Adrenal gland (tissue), 12 donors: ENCODE measurements around the gene SMG9. TPM values are rescaled to one million over a fixed set of nuclear protein-coding genes. Genes with fewer than 3 reads are reported as not detected.

Experiments
- DNase-seq, 7 donors: peaks; one replicate each; pipeline ENCODE4 v3.0.0-alpha.2; 2019 to 2020
- H3K27ac ChIP-seq, 5 donors: fragments of 200-600 bp; sonication (generic) in 4 of 5; 1 replicate in 3 of 5; 2 replicates in 2 of 5; pipeline versions ENCODE4 v1.5.1 to v1.8.0; 2016 to 2020; ENCODE audit warnings: mild to moderate bottlenecking in 1 of 5
- H3K27me3 ChIP-seq: fragments of 200-600 bp; 2 replicates; pipeline ENCODE4 v1.8.0; 2021
- H3K36me3 ChIP-seq, 2 donors: fragments of 200-600 bp; replicated peaks in 1 of 2; 1 replicate in 1 of 2; 2 replicates in 1 of 2; pipeline versions ENCODE4 v1.5.1 to v1.8.0; 2018 to 2022
- H3K4me1 ChIP-seq, 2 donors: fragments of 200-600 bp; replicated peaks in 1 of 2; 1 replicate in 1 of 2; 2 replicates in 1 of 2; pipeline versions ENCODE4 v1.5.1 to v1.8.0; 2018 to 2021
- H3K4me3 ChIP-seq, 4 donors: fragments of 200-600 bp; sonication (generic) in 3 of 4; one replicate each; pipeline ENCODE4 v1.5.1; 2016 to 2018
- H3K9me3 ChIP-seq, 3 donors: fragments of 200-600 bp; sonication (generic) in 1 of 3; replicated peaks in 1 of 3; 1 replicate in 2 of 3; 2 replicates in 1 of 3; pipeline versions ENCODE4 v1.5.1 to v1.8.0; 2016 to 2021
- CTCF ChIP-seq, 6 experiments: fragments of 450-650 bp in 4 of 6; fragments of 200-600 bp in 2 of 6; sonication (generic) in 1 of 6; IDR thresholded peaks; 1 replicate in 5 of 6; 2 replicates in 1 of 6; pipeline versions ENCODE4 v1.5.1 to v1.8.0; 2016 to 2021; ENCODE audit warnings: antibody characterized with exemption in 6 of 6, mild to moderate bottlenecking in 2 of 6, moderate library complexity in 1 of 6
- POLR2A ChIP-seq, 2 donors: fragments of 450-650 bp; IDR thresholded peaks; one replicate each; pipeline ENCODE4 v1.6.1; 2017; ENCODE audit warnings: antibody characterized with exemption in 2 of 2, mild to moderate bottlenecking in 2 of 2, moderate library complexity in 1 of 2
- WGBS, 4 donors: extraction: QIAGEN DNeasy Blood & Tissue Kit in 2 of 4; methylation state at CpG; one replicate each; pipeline versions ENCODE4 v1.1.5 to v1.1.7; 2013 to 2017; 5-methylcytosine and 5-hydroxymethylcytosine counted together
- intact Hi-C, 2 donors: fragments of 100-400 bp; cut with DNase I; formaldehyde crosslinking; loops; one replicate each; pipeline versions ENCODE4 v1.14.1 to v1.15.0; 2022 to 2023
- polyA plus RNA-seq, 3 donors: library from polyadenylated mRNA; stranded (reverse); fragments of 200-250 nt in 2 of 3; fragments of 350-450 nt in 1 of 3; fragmentation: Illumina TruSeq in 1 of 3; extraction: RNeasy Lipid Tissue Mini Kit (QIAGEN cat#74804) in 1 of 3; gene quantifications; one replicate each; pipeline ENCODE4 v1.2.3, GENCODE V29; 2013 to 2014
- total RNA-seq, 9 donors: library from RNA; depleted of rRNA in 4 of 9; stranded (reverse); fragments of >200 nt in 4 of 9; fragments of 120-200 nt in 1 of 9; fragmentation: NEBNext Ultra II Directional in 1 of 9; extraction: Animal tissue kit (Norgen Biotek cat#: 25700) in 1 of 9; gene quantifications; one replicate each; pipeline versions ENCODE4 v1.1.0 to v1.2.4, GENCODE V29; 2013 to 2023
- donor health status: healthy with polysubstance abuse.
- donor health status: Bipolar disorder and iron deficiency.
- donor health status: DM: yes; HTN: yes; CAD: no.
- donor health status: DM: no; HTN: no; CAD: no.
- donor health status: DM: no; HTN: no; CAD: no.
- donor health status: DM: yes; HTN: yes; CAD: no.

Gene SMG9
- total and polyA plus RNA-seq, 12 donors = 19.4 to 63.2 (median 42.8) TPM

GRCh38 chr19:43681821-43682220 lies 72.9 kb downstream of the SMG9 start:
- no peaks in the 10 kb centered on the region for H3K36me3 ChIP-seq

GRCh38 chr19:43678512-43679261 lies 76.1 kb downstream of the SMG9 start:
- Histone ChIP-seq H3K27ac (no peak overlapping the region), H3K9me3 (no peaks in the 10 kb centered on the region), H3K27me3 (no peaks in the 10 kb centered on the region), H3K4me1 (no peaks in the 10 kb centered on the region), H3K36me3 (no peaks in the 10 kb centered on the region), H3K4me3 (no peak overlapping the region)
- TF ChIP-seq CTCF (IDR thresholded peaks at IDR 0.05) (no peak), POLR2A (IDR thresholded peaks at IDR 0.05) (no peak)
- DNase-seq = no peak
- 90 to 95% (median 93%) methylated on average over 11 of the region's 11 CpGs for WGBS, 4 donors
- intact Hi-C loops = no loop called here

More at GRCh38 chr19:43681821-43682220, 72.9 kb downstream of the SMG9 start:
- Histone ChIP-seq H3K27me3 (no peaks in the 10 kb centered on the region), H3K9me3 (no peaks in the 10 kb centered on the region), H3K27ac (no peak overlapping the region), H3K4me3 (no peak overlapping the region), H3K4me1 (no peaks in the 10 kb centered on the region)
- intact Hi-C loops = no loop called here
- no peak for DNase-seq
- 62 to 72% (median 67%) methylated on average over 5 of the region's 5 CpGs for WGBS, 4 donors
- TF ChIP-seq POLR2A (IDR thresholded peaks at IDR 0.05) (no peak), CTCF (IDR thresholded peaks at IDR 0.05) (no peak)

Other genes starting within 250 kb of the SMG9 start
- gene ETHE1, start 227.8 kb downstream of the SMG9 start, total RNA-seq = 10 to 100 TPM; 15.9 to 78.7 (median 36.5) TPM
- gene ETHE1, start 227.8 kb downstream of the SMG9 start, polyA plus RNA-seq = 10 to 100 TPM; 18.2 to 20.0 (median 18.4) TPM
- gene ZNF575, start 221.8 kb downstream of the SMG9 start, total RNA-seq = 1 to 10 TPM in 3 of 9 donors, under 1 TPM in 4, not detected in 2; 0.22 to 2.9 (median 0.42) TPM
- 1 to 10 TPM in 2 of 3 donors, under 1 TPM in 1; 0.53 to 2.2 (median 1.2) TPM for gene ZNF575, start 221.8 kb downstream of the SMG9 start, polyA plus RNA-seq
- gene XRCC1, start 179.4 kb downstream of the SMG9 start, total RNA-seq = 10 to 100 TPM; 16.6 to 32.2 (median 28.7) TPM
- gene XRCC1, start 179.4 kb downstream of the SMG9 start, polyA plus RNA-seq = 10 to 100 TPM; 15.7 to 37.2 (median 31.1) TPM
- 10 to 100 TPM in 1 of 9 donors, 1 to 10 TPM in 6, under 1 TPM in 1, not detected in 1; 0.61 to 11.0 (median 3.0) TPM for gene PINLYP, start 179.2 kb downstream of the SMG9 start, total RNA-seq
- gene PINLYP, start 179.2 kb downstream of the SMG9 start, polyA plus RNA-seq = 10 to 100 TPM in 2 of 3 donors, 1 to 10 TPM in 1; 4.3 to 16.0 (median 12.4) TPM
- 10 to 100 TPM; 14.0 to 57.9 (median 23.8) TPM for gene IRGQ, start 158.8 kb downstream of the SMG9 start, total RNA-seq
- 10 to 100 TPM in 1 of 3 donors, 1 to 10 TPM in 2; 7.0 to 12.8 (median 7.4) TPM for gene IRGQ, start 158.8 kb downstream of the SMG9 start, polyA plus RNA-seq
- 100 to 1,000 TPM in 1 of 9 donors, 10 to 100 TPM in 8; 15.2 to 114 (median 25.5) TPM for gene ZNF576, start 158.4 kb downstream of the SMG9 start, total RNA-seq
- gene ZNF576, start 158.4 kb downstream of the SMG9 start, polyA plus RNA-seq = 10 to 100 TPM in 2 of 3 donors, 1 to 10 TPM in 1; 9.8 to 13.7 (median 10.8) TPM
- gene SRRM5, start 142.9 kb downstream of the SMG9 start, total RNA-seq = under 1 TPM in 6 of 9 donors, not detected in 3; 0.15 to 0.43 (median 0.18) TPM
- gene SRRM5, start 142.9 kb downstream of the SMG9 start, polyA plus RNA-seq = 1 to 10 TPM in 2 of 3 donors, under 1 TPM in 1; 0.53 to 4.7 (median 1.2) TPM
- gene ZNF428, start 135.3 kb downstream of the SMG9 start, total RNA-seq = 10 to 100 TPM; 34.9 to 71.2 (median 57.9) TPM
- 100 to 1,000 TPM in 2 of 3 donors, 10 to 100 TPM in 1; 10.3 to 214 (median 148) TPM for gene ZNF428, start 135.3 kb downstream of the SMG9 start, polyA plus RNA-seq
- gene CADM4, start 115.1 kb downstream of the SMG9 start, total RNA-seq = 10 to 100 TPM; 16.6 to 53.9 (median 38.6) TPM
- 10 to 100 TPM; 21.7 to 92.7 (median 41.4) TPM for gene CADM4, start 115.1 kb downstream of the SMG9 start, polyA plus RNA-seq
- 10 to 100 TPM in 6 of 9 donors, 1 to 10 TPM in 3; 4.5 to 25.9 (median 12.1) TPM for gene PLAUR, start 84.8 kb downstream of the SMG9 start, total RNA-seq
- 10 to 100 TPM in 2 of 3 donors, 1 to 10 TPM in 1; 6.3 to 16.3 (median 14.5) TPM for gene PLAUR, start 84.8 kb downstream of the SMG9 start, polyA plus RNA-seq
- gene IRGC, start 38.9 kb downstream of the SMG9 start, total RNA-seq = not detected
- gene IRGC, start 38.9 kb downstream of the SMG9 start, polyA plus RNA-seq = not detected
- 1 to 10 TPM in 3 of 9 donors, under 1 TPM in 6; 0.22 to 2.9 (median 0.52) TPM for gene KCNN4, start 26.0 kb upstream of the SMG9 start, total RNA-seq
- 10 to 100 TPM in 1 of 3 donors, 1 to 10 TPM in 1, under 1 TPM in 1; 0.48 to 13.0 (median 3.2) TPM for gene KCNN4, start 26.0 kb upstream of the SMG9 start, polyA plus RNA-seq
- gene LYPD5, start 47.5 kb upstream of the SMG9 start, total RNA-seq = 1 to 10 TPM in 5 of 9 donors, under 1 TPM in 3, not detected in 1; 0.35 to 3.0 (median 1.2) TPM
- under 1 TPM; 0.32 to 0.55 (median 0.40) TPM for gene LYPD5, start 47.5 kb upstream of the SMG9 start, polyA plus RNA-seq
- 10 to 100 TPM in 4 of 9 donors, 1 to 10 TPM in 5; 2.8 to 24.1 (median 8.2) TPM for gene ZNF283, start 72.4 kb upstream of the SMG9 start, total RNA-seq
- 1 to 10 TPM; 2.4 to 5.5 (median 5.0) TPM for gene ZNF283, start 72.4 kb upstream of the SMG9 start, polyA plus RNA-seq
- gene ZNF404, start 129.0 kb upstream of the SMG9 start, total RNA-seq = 1 to 10 TPM in 7 of 9 donors, under 1 TPM in 1, not detected in 1; 0.55 to 6.5 (median 2.3) TPM
- gene ZNF404, start 129.0 kb upstream of the SMG9 start, polyA plus RNA-seq = 10 to 100 TPM in 1 of 3 donors, 1 to 10 TPM in 2; 2.1 to 31.4 (median 7.0) TPM
- 10 to 100 TPM; 12.7 to 22.4 (median 17.0) TPM for gene ZNF45, start 180.3 kb upstream of the SMG9 start, total RNA-seq
- 10 to 100 TPM in 1 of 3 donors, 1 to 10 TPM in 2; 5.8 to 16.0 (median 6.5) TPM for gene ZNF45, start 180.3 kb upstream of the SMG9 start, polyA plus RNA-seq
- 10 to 100 TPM in 4 of 9 donors, 1 to 10 TPM in 5; 3.8 to 12.8 (median 9.2) TPM for gene ZNF221, start 196.3 kb upstream of the SMG9 start, total RNA-seq
- 1 to 10 TPM; 2.6 to 4.0 (median 3.1) TPM for gene ZNF221, start 196.3 kb upstream of the SMG9 start, polyA plus RNA-seq
- 10 to 100 TPM in 4 of 9 donors, 1 to 10 TPM in 5; 2.6 to 18.8 (median 9.9) TPM for gene ZNF155, start 229.2 kb upstream of the SMG9 start, total RNA-seq
- 10 to 100 TPM; 10.9 to 13.0 (median 12.0) TPM for gene ZNF155, start 229.2 kb upstream of the SMG9 start, polyA plus RNA-seq
- gene ZNF230, start 248.0 kb upstream of the SMG9 start, total RNA-seq = 1 to 10 TPM; 1.4 to 6.1 (median 4.5) TPM
- 1 to 10 TPM; 3.0 to 3.5 (median 3.2) TPM for gene ZNF230, start 248.0 kb upstream of the SMG9 start, polyA plus RNA-seq